ENCODE results near the gene METAP1D. TPM values are rescaled to one million over a fixed set of nuclear protein-coding genes. Genes with fewer than 3 reads are reported as not detected.
"Not testable (repeated sequence)": the region's sequence is repeated elsewhere in the genome, so short reads cannot be mapped to it uniquely, and the experiment has no call there.

Gene METAP1D
- total and polyA plus RNA-seq, 2 experiments from 2014 or later: 4.0 to 12.0 TPM

DNA sequence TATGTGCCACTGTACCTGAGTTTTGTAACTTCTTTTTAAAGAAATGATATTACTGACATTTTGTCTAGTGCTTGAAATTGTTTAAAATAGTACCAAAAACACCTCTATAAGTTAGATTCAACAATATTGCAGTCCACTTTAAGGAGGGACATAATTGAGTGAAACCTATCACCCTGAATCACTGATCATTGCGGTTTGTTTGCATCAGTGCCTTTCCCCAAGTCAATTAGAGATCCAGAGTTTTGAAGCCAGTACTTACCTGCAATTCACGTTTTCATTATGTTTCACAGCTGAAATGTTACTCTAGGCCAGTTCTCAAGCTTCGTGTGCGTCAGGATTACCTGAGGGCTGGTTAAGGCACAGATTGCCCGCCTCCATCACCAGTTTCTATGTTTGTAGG, 58.9 kb downstream of the METAP1D start:
- DNase-seq (ENCODE audit: low read depth in 1 of 2, low spot score in 1 of 2): no peak
- H3K4me1 ChIP-seq (ENCODE audit: low read depth): no peaks in the 10 kb centered on the region
- H3K4me3 ChIP-seq: no peak overlapping the region
- H3K27me3 ChIP-seq: peaks cover 5% of the 10 kb centered on the region
- TF ChIP-seq, protein P1, sequence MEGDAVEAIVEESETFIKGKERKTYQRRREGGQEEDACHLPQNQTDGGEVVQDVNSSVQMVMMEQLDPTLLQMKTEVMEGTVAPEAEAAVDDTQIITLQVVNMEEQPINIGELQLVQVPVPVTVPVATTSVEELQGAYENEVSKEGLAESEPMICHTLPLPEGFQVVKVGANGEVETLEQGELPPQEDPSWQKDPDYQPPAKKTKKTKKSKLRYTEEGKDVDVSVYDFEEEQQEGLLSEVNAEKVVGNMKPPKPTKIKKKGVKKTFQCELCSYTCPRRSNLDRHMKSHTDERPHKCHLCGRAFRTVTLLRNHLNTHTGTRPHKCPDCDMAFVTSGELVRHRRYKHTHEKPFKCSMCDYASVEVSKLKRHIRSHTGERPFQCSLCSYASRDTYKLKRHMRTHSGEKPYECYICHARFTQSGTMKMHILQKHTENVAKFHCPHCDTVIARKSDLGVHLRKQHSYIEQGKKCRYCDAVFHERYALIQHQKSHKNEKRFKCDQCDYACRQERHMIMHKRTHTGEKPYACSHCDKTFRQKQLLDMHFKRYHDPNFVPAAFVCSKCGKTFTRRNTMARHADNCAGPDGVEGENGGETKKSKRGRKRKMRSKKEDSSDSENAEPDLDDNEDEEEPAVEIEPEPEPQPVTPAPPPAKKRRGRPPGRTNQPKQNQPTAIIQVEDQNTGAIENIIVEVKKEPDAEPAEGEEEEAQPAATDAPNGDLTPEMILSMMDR (IDR thresholded peaks at IDR 0.05; ENCODE audit: low read depth, low read length): no peak
- H3K27ac ChIP-seq: no peak overlapping the region
- H3K9me3 ChIP-seq (ENCODE audit: low read depth): no peaks in the 10 kb centered on the region
- H3K36me3 ChIP-seq: no peaks in the 10 kb centered on the region

DNA sequence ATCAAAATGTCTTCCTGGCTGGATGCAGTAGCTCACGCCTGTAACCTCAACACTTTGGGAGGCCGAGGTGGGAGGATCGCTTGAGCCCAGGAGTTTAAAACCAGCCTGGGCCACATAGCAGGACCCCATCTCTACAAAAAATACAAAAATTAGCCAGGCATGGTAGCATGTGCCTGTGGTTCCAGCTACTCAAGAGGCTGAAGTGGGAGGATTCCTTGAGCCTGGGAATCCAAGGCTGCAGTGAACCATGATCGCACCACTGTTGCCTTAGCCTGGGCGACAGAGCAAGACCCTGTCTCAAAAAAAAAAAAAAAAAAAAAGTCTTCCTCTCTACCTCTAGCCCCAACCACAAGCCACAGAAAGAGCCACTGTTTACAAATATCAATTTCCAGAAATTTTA, 60.4 kb downstream of the METAP1D start:
- not testable (repeated sequence) for H3K9me3 ChIP-seq (ENCODE audit: low read depth); H3K27ac ChIP-seq; H3K4me3 ChIP-seq; DNase-seq (ENCODE audit: low read depth in 1 of 2, low spot score in 1 of 2); H3K4me1 ChIP-seq (ENCODE audit: low read depth); H3K36me3 ChIP-seq; H3K27me3 ChIP-seq

DNA sequence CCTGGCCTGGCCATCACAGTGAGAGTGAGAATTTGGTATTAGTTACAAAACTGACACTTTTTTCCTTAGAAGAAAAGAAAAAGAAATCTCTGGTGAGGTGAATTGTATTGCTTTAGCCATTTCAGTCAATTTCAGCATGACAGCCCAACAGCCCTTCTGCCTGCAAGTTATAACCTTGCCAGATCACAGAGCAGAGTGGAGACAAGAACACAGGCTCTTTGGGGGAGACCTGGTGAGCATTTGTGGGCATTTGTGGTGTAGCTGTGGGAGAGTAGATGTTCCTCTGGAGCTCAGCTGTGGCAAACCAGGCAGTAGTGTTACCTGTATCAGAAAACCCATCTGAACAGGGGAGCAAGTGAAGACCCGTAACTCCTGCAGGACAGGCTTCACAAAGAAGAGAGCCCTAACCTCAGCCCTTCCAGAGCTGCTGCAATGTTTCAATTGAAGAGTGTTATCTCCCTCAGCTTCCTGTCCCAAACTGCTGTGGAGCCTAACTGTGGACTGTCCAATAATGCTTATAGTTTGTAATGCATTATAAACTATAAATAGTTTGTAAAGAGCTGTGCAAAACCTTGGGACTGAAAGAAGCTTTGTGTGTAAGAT, 62.8 kb downstream of the METAP1D start:
- no peak overlapping the region for H3K4me3 ChIP-seq
- H3K9me3 ChIP-seq (ENCODE audit: low read depth): no peaks in the 10 kb centered on the region
- TF ChIP-seq, protein P1 (IDR thresholded peaks at IDR 0.05; ENCODE audit: low read depth, low read length): no peak
- H3K4me1 ChIP-seq (ENCODE audit: low read depth): no peaks in the 10 kb centered on the region
- peaks cover 5% of the 10 kb centered on the region for H3K27me3 ChIP-seq
- H3K36me3 ChIP-seq: no peaks in the 10 kb centered on the region
- no peak overlapping the region for H3K27ac ChIP-seq
- DNase-seq (ENCODE audit: low read depth in 1 of 2, low spot score in 1 of 2): no peak

DNA sequence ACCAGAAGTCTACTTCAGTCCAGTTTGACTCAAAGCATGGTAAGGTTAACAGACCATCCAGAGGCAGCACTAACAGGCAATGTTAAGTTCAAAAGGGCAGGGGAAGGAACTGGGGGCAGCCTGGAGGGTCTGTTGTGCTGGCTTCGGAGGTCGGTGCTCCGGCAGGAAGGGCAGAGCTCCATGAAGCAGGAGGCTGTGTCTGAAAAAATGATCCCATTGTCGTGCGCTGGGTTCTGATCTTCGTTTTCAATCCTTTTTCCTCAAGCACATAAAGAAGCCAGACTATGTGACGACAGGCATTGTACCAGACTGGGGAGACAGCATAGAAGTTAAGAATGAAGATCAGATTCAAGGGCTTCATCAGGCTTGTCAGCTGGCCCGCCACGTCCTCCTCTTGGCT, 63.7 kb downstream of the METAP1D start:
- TF ChIP-seq, protein P1 (IDR thresholded peaks at IDR 0.05; ENCODE audit: low read depth, low read length): no peak
- Histone ChIP-seq H3K4me1 (ENCODE audit: low read depth) (no peaks in the 10 kb centered on the region), H3K27ac (no peak overlapping the region), H3K27me3 (peaks cover 5% of the 10 kb centered on the region), H3K36me3 (no peaks in the 10 kb centered on the region), H3K4me3 (no peak overlapping the region), H3K9me3 (ENCODE audit: low read depth) (no peaks in the 10 kb centered on the region)
- DNase-seq (ENCODE audit: low read depth in 1 of 2, low spot score in 1 of 2): no peak

DNA sequence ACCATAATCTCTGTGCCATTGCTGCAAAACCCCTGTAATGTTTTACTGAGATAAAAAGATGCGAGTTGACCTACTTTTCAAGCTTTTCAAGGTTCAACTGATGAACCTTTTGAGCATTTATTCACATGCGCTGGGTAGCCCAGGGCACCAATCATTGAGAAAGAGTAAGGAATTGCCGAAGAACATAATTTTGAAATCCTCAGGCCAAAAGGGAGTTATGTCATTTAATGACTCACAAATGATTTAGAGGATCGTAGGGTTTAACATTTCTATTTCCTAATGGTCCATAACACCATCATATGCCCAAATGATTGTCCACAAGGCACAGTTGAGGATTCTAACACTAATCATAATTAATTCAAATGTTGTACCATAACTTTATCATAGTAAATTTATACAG, 65.4 kb downstream of the METAP1D start:
- TF ChIP-seq, protein P1 (IDR thresholded peaks at IDR 0.05; ENCODE audit: low read depth, low read length): no peak
- no peak for DNase-seq (ENCODE audit: low read depth in 1 of 2, low spot score in 1 of 2)
- H3K27ac ChIP-seq: no peak overlapping the region
- H3K36me3 ChIP-seq: no peaks in the 10 kb centered on the region
- peaks cover 9% of the 10 kb centered on the region for H3K27me3 ChIP-seq
- no peaks in the 10 kb centered on the region for H3K9me3 ChIP-seq (ENCODE audit: low read depth)
- H3K4me3 ChIP-seq: no peak overlapping the region
- H3K4me1 ChIP-seq (ENCODE audit: low read depth): no peaks in the 10 kb centered on the region

DNA sequence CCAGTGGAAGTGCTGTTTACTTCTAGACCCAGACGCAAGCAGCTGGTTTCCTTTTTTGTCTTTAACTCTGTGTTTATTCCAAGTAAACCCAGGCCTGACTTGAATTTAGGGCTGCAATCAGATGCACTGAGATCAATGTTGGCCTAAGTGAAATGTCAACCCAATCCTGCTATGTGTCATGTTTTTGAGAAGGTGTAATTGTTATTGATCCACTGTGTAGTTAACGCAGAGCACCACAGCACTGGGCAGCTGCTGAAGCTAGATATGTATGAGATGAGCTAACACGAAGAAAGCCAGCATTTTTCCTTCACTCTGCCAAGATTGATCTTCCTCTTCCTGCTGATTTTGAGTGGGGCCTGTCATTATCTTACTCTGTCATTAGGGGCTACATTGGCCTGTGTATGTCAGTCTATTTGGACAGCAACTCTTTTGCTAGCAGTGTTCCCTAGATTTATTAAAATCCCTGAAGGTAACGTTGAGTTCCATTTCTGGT, 66.7 kb downstream of the METAP1D start:
- DNase-seq (ENCODE audit: low read depth in 1 of 2, low spot score in 1 of 2): no peak
- Histone ChIP-seq H3K9me3 (ENCODE audit: low read depth) (no peaks in the 10 kb centered on the region), H3K36me3 (no peaks in the 10 kb centered on the region), H3K4me3 (no peak overlapping the region), H3K27me3 (peaks cover 16% of the 10 kb centered on the region), H3K4me1 (ENCODE audit: low read depth) (no peaks in the 10 kb centered on the region), H3K27ac (no peak overlapping the region)
- TF ChIP-seq, protein P1 (IDR thresholded peaks at IDR 0.05; ENCODE audit: low read depth, low read length): no peak

DNA sequence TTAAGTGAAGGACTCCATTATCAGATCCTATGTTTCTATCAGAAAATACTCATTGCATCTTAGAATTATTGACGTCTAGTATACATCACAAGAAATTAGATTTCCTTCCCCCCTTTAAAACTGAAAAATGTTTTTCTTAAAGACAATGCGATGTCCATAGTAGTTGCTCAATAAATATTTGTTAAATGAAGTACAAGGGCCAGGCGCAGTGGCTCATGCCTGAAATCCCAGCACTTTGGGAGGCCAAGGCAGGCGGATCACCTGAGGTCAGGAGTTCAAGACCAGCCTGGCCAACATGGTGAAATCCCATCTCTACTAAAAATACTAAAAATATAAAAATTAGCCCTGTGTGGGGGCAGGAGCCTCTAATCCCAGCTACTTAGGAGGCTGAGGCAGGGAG, 68.2 kb downstream of the METAP1D start:
- H3K4me3 ChIP-seq; H3K4me1 ChIP-seq (ENCODE audit: low read depth); DNase-seq (ENCODE audit: low read depth in 1 of 2, low spot score in 1 of 2); H3K36me3 ChIP-seq; H3K9me3 ChIP-seq (ENCODE audit: low read depth); H3K27ac ChIP-seq: not testable (repeated sequence)
- peaks cover 20% of the 10 kb centered on the region for H3K27me3 ChIP-seq
